K562 (cell line): ENCODE results near the gene KRT1. TPM values are rescaled to one million over a fixed set of nuclear protein-coding genes. Genes with fewer than 3 reads are reported as not detected.

Experiments used
- ATAC-seq: fragments of 200-7000 bp; cut with Tn5 transposase; 3 replicates; pipeline ENCODE4 v1.9.1; 2020; ENCODE audit warnings: moderate library complexity
- BruUV-seq: library from RNA; stranded (reverse); fragments of 400-500 nt; replicated peaks from 2 replicates; lab custom pipeline; 2021; lab: Mats Ljungman, UMichigan
- CTCF ChIA-PET: fragments of 300-600 bp; formaldehyde crosslinking; extraction: SDS; loops from one replicate; lab custom pipeline; 2021; ENCODE audit warnings: low intra/inter-chr PET ratio; lab: Yijun Ruan, JAX
- POLR2A ChIA-PET: fragments of 300-600, 350-650 bp; sonication (Branson Sonifier 250); formaldehyde crosslinking; extraction: SDS; loops from one replicate; lab custom pipeline; 2021; ENCODE audit warnings: antibody characterized with exemption, inconsistent platforms; lab: Yijun Ruan, JAX
- DNase-seq, 4 experiments: peaks; one replicate each; pipeline versions ENCODE4 v3.0.0 to v3.0.0-alpha.2; 2011 to 2018; ENCODE audit warnings: low spot score in 3 of 4, mixed read lengths in 3 of 4; ENCODE audit errors: extremely low read depth in 1 of 4
- FAIRE-seq: peaks from 2 replicates; lab custom pipeline; 2011; peaks lifted over from hg19 to GRCh38; lab: Jason Lieb, UNC
- H2AFZ ChIP-seq: 2 replicates; pipeline ENCODE4 v1.6.0; 2011; ENCODE audit warnings: low read depth, low read length, control low read depth, inconsistent platforms
- H3K27ac ChIP-seq: fragments of 200-600 bp; 3 replicates; pipeline ENCODE4 v1.8.0; 2011; ENCODE audit warnings: low read depth, mild to moderate bottlenecking, control low read depth, inconsistent platforms, low read length, moderate library complexity, mixed read lengths; ENCODE audit errors: extremely low read depth
- H3K27me3 ChIP-seq, 2 experiments: fragments of 300-600 bp in 1 of 2; 2 replicates in 1 of 2; 3 replicates in 1 of 2; pipeline versions ENCODE4 v1.6.0 to v1.8.0; 2011; ENCODE audit warnings: inconsistent platforms in 2 of 2, low read length in 2 of 2, mild to moderate bottlenecking in 1 of 2, mixed read lengths in 1 of 2, moderate library complexity in 1 of 2; ENCODE audit not compliant: control insufficient read depth in 2 of 2, insufficient read depth in 2 of 2
- H3K36me3 ChIP-seq: fragments of 300-600 bp; 3 replicates; pipeline ENCODE4 v1.8.0; 2011; ENCODE audit warnings: mild to moderate bottlenecking, low read length, inconsistent platforms; ENCODE audit not compliant: control insufficient read depth, insufficient read depth
- H3K4me1 ChIP-seq, 2 experiments: fragments of 200-600 bp in 1 of 2; replicated peaks in 1 of 2; 2 replicates in 1 of 2; 3 replicates in 1 of 2; pipeline versions ENCODE4 v1.5.1 to v1.8.0; 2011; ENCODE audit warnings: inconsistent platforms in 2 of 2, low read length in 2 of 2, mild to moderate bottlenecking in 1 of 2, mixed read lengths in 1 of 2, moderate library complexity in 1 of 2; ENCODE audit not compliant: control insufficient read depth in 2 of 2, insufficient read depth in 2 of 2
- H3K4me2 ChIP-seq: 2 replicates; pipeline ENCODE4 v1.6.1; 2011; ENCODE audit warnings: low read length, control low read depth, inconsistent platforms, mixed read lengths; ENCODE audit not compliant: insufficient read depth
- H3K4me3 ChIP-seq: fragments of 200-600 bp; sonication (generic), shearing (Covaris generic); 2 replicates; pipeline ENCODE4 v1.5.1; 2016; ENCODE audit warnings: control low read depth, inconsistent platforms
- H3K79me2 ChIP-seq: fragments of 200-600 bp; 3 replicates; pipeline ENCODE4 v1.8.0; 2011; ENCODE audit warnings: low read length, inconsistent platforms; ENCODE audit not compliant: control insufficient read depth, insufficient read depth
- H3K9ac ChIP-seq, 2 experiments: 2 replicates each; pipeline versions ENCODE4 v1.6.0 to v1.6.1; 2011; ENCODE audit warnings: low read depth in 2 of 2, low read length in 2 of 2, control low read depth in 1 of 2, inconsistent platforms in 1 of 2, mild to moderate bottlenecking in 1 of 2, mixed read lengths in 1 of 2; ENCODE audit not compliant: insufficient read depth in 1 of 2
- H3K9me1 ChIP-seq: one replicate; pipeline ENCODE4 v1.6.0; 2011; ENCODE audit warnings: inconsistent platforms, mild to moderate bottlenecking, low read length, moderate library complexity; ENCODE audit not compliant: control insufficient read depth, insufficient read depth
- H3K9me3 ChIP-seq: replicated peaks from 2 replicates; pipeline ENCODE4 v1.5.1; 2011; ENCODE audit warnings: low read depth, low read length, inconsistent platforms; ENCODE audit not compliant: control insufficient read depth, insufficient read depth
- H4K20me1 ChIP-seq: replicated peaks from 2 replicates; pipeline ENCODE4 v1.6.1; 2011; ENCODE audit warnings: low read length, inconsistent platforms, mixed read lengths; ENCODE audit not compliant: control insufficient read depth, insufficient read depth
- RHOXF2B ChIP-seq: fragments of 250-450 bp; sonication (Bioruptor Pico); conservative IDR thresholded peaks from 2 replicates; pipeline ENCODE4 v1.5.1; 2021
- ZNF197 ChIP-seq: fragments of 200-800 bp; sonication (Bioruptor generic); IDR thresholded peaks from 2 replicates; pipeline ENCODE4 v1.6.1; 2016; ENCODE audit warnings: low read depth, missing genetic modification characterization, missing compliant biosample characterization
- ZNF239 ChIP-seq: fragments of 250-450 bp; sonication (Bioruptor Pico); IDR thresholded peaks from 2 replicates; pipeline ENCODE4 v1.4.0; 2020; ENCODE audit warnings: mild to moderate bottlenecking
- ZNF766 ChIP-seq: fragments of 200-800 bp; sonication (Bioruptor generic); conservative IDR thresholded peaks from 2 replicates; pipeline ENCODE4 v1.6.1; 2016; ENCODE audit warnings: missing genetic modification characterization, missing compliant biosample characterization
- WGBS: fragments of 100-300 bp; shearing (Covaris generic); methylation state at CpG from one replicate; pipeline ENCODE4 v1.1.6; 2016; ENCODE audit warnings: low coverage, mixed read lengths; ENCODE audit not compliant: insufficient coverage; ENCODE audit errors: missing lambda C conversion rate; 5-methylcytosine and 5-hydroxymethylcytosine counted together
- in situ Hi-C: fragments of 300-500 bp; cut with MboI; formaldehyde crosslinking; loops from 4 replicates; pipeline ENCODE4 v1.15.0; 2018; ENCODE audit warnings: inconsistent platforms, mixed read lengths
- intact Hi-C: fragments of 100-400 bp; cut with micrococcal nuclease; formaldehyde crosslinking; loops from 2 replicates; pipeline ENCODE4 v1.14.2; 2022
- polyA plus RNA-seq, 8 experiments: library from polyadenylated mRNA; depleted of rRNA in 4 of 8; stranded (reverse) in 5 of 8; unstranded in 3 of 8; fragments of >200 nt; fragmentation: Nextera tagmentation in 2 of 8; fragmentation: Illumina TruSeq in 1 of 8; extraction: Ambion mirVana in 2 of 8; extraction: Trizol in 1 of 8; gene quantifications; 2 replicates each; pipeline versions ENCODE4 v1.2.1 to v1.2.3, GENCODE V29; 2011 to 2014; ENCODE audit warnings: inconsistent platforms in 1 of 8, missing spikeins in 1 of 8
- total RNA-seq, 7 experiments: library from RNA; depleted of rRNA in 6 of 7; stranded (reverse); fragments of >200 nt in 6 of 7; fragmentation: Illumina TruSeq in 2 of 7; extraction: Trizol in 2 of 7; gene quantifications; 2 replicates each; pipeline versions ENCODE4 v1.2.1 to v1.2.3, GENCODE V29; 2011 to 2021; ENCODE audit warnings: low replicate concordance in 1 of 7

The KRT1 gene
- total and polyA plus RNA-seq, 9 of the 15 experiments (the other 6 are each of a cell fraction or from before 2014, with no cell fraction given): 0.18 TPM; not detected in 8

- FAIRE-seq: no peak
- BruUV-seq: no TSS peak
- Histone ChIP-seq H3K9me3 (no peaks in the 10 kb centered on the region), H3K9ac (no peak overlapping the region), H3K27me3 (no peaks in the 10 kb centered on the region), H3K9me1 (peaks cover 2% of the 10 kb centered on the region), H3K79me2 (no peaks in the 10 kb centered on the region), H3K4me3 (no peak overlapping the region), H3K27ac (no peak overlapping the region), H3K4me2 (no peak overlapping the region), H4K20me1 (no peaks in the 10 kb centered on the region), H3K4me1 (peaks cover 49 to 58% of the 10 kb centered on the region in 2 experiments), H3K36me3 (no peaks in the 10 kb centered on the region), H2AFZ (no peak overlapping the region)
- ATAC-seq: no peak
- 0 out of 2 replicates have a peak, but pooled peaks have one; percentile 12 for TF ChIP-seq ZNF766 (CRISPR knock-in tag)
- TF ChIP-seq ZNF239: no peak
- POLR2A ChIA-PET: interaction anchor here (0.7 kb wide), 1 partner anchor 15 kb away, joined by 3 read pairs; no protein-coding TSS in a partner anchor
- in situ Hi-C loops (no loop called here), intact Hi-C loops (no loop called here)
- 90% methylated on average over 6 of the region's 7 CpGs for WGBS
- peak in 1 of 4 experiments; percentile 17 for DNase-seq
- CTCF ChIA-PET: no interaction called here
These were observed 20.8 kb downstream of the KRT1 start for GRCh38 chr12:52659395-52659794.

GRCh38 chr12:52658196-52658595, 22.0 kb downstream of the KRT1 start:
- Histone ChIP-seq H3K4me3 (no peak overlapping the region), H3K4me1 (peaks cover 43 to 54% of the 10 kb centered on the region in 2 experiments), H3K27ac (no peak overlapping the region), H3K36me3 (no peaks in the 10 kb centered on the region), H3K9me1 (peaks cover 2% of the 10 kb centered on the region), H3K79me2 (no peaks in the 10 kb centered on the region), H3K4me2 (no peak overlapping the region), H3K9ac (no peak overlapping the region; a peak in 1 of 4 replicates), H4K20me1 (no peaks in the 10 kb centered on the region), H3K27me3 (no peaks in the 10 kb centered on the region), H2AFZ (no peak overlapping the region), H3K9me3 (no peaks in the 10 kb centered on the region)
- intact Hi-C loops: no loop called here
- DNase-seq: no peak
- WGBS: 76% methylated on average over 3 of the region's 4 CpGs
- TF ChIP-seq RHOXF2B (CRISPR knock-in tag) (no peak), ZNF197 (CRISPR knock-in tag) (peak; percentile 37; the same call in 1 of the 2 replicates)
- no peak for ATAC-seq
- no TSS peak for BruUV-seq
- CTCF ChIA-PET: no interaction called here
- POLR2A ChIA-PET: interaction anchor here (0.6 to 1.0 kb wide), 3 partner anchors 9 to 145 kb away, joined by 3 to 4 read pairs (median 3); no protein-coding TSS in a partner anchor
- FAIRE-seq: no peak
- in situ Hi-C loops: no loop called here
